Right lobe of liver (tissue), 4 donors: Measurements from ENCODE around the gene OXCT1.

Source experiments
- CTCF ChIP-seq, 4 donors: fragments of 200-600 bp in 3 of 4; fragments of 450-650 bp in 1 of 4; IDR thresholded peaks; one replicate each; pipeline versions ENCODE4 v1.5.1 to v1.8.0; 2016 to 2022; ENCODE audit warnings: antibody characterized with exemption in 4 of 4, mild to moderate bottlenecking in 2 of 4
- POLR2A ChIP-seq: fragments of 450-650 bp; IDR thresholded peaks from one replicate; pipeline ENCODE4 v1.6.1; 2017; ENCODE audit warnings: antibody characterized with exemption, mild to moderate bottlenecking
- donor health status: DM: no; HTN: no; CAD: no.
- donor health status: DM: no; HTN: no; CAD: no.
- donor health status: DM: no; HTN: yes; CAD: no.

GRCh38 chr5:41831155-41831554 lies 39.1 kb downstream of the OXCT1 start:
- no peak for TF ChIP-seq CTCF (IDR thresholded peaks at IDR 0.05)
- no peak for TF ChIP-seq POLR2A
